ENCODE measurements around the gene PPP1R3E. TPM values are rescaled to one million over a fixed set of nuclear protein-coding genes. Genes with fewer than 3 reads are reported as not detected.

Gene PPP1R3E
- total and polyA plus RNA-seq, 2 of the 13 experiments (the other 11 are each of a cell fraction or from before 2014, with no cell fraction given): 16.5 to 26.5 TPM

GRCh38 chr14:23306412-23307145, 3.9 kb upstream of the PPP1R3E start, which contains the start of gene BCL2L2 (continued):
- no peak for TF ChIP-seq ZBTB40 (IDR thresholded peaks at IDR 0.05)
- peak; percentile 90 for TF ChIP-seq ZBTB40 (CRISPR knock-in tag; IDR thresholded peaks at IDR 0.05)
- TF ChIP-seq MAX (IDR thresholded peaks at IDR 0.05): no peak
- TF ChIP-seq HNRNPL (IDR thresholded peaks at IDR 0.05; ENCODE audit: low read depth, low read length): peak; percentile 88
- TF ChIP-seq ZBTB10 (CRISPR knock-in tag; IDR thresholded peaks at IDR 0.05; ENCODE audit: borderline replicate concordance): peak; percentile 54; the same call in 1 of the 2 replicates
- peak; percentile 46; the same call in 1 of the 2 replicates for TF ChIP-seq ZBTB46 (CRISPR knock-in tag; IDR thresholded peaks at IDR 0.05; ENCODE audit: borderline replicate concordance)
- TF ChIP-seq ZNF142 (CRISPR knock-in tag; IDR thresholded peaks at IDR 0.05): peak; percentile 45; the same call in 1 of the 2 replicates
